GM20431 (cell line): ENCODE data around the gene PPP1R2.

Source experiments
- in situ Hi-C: fragments of 300-500 bp; cut with MseI, MboI; formaldehyde crosslinking; loops from one replicate; pipeline ENCODE4 v1.15.0; 2020; ENCODE audit warnings: low sequenced_read_pairs; ENCODE audit not compliant: unreplicated experiment

The PPP1R2 gene

DNA sequence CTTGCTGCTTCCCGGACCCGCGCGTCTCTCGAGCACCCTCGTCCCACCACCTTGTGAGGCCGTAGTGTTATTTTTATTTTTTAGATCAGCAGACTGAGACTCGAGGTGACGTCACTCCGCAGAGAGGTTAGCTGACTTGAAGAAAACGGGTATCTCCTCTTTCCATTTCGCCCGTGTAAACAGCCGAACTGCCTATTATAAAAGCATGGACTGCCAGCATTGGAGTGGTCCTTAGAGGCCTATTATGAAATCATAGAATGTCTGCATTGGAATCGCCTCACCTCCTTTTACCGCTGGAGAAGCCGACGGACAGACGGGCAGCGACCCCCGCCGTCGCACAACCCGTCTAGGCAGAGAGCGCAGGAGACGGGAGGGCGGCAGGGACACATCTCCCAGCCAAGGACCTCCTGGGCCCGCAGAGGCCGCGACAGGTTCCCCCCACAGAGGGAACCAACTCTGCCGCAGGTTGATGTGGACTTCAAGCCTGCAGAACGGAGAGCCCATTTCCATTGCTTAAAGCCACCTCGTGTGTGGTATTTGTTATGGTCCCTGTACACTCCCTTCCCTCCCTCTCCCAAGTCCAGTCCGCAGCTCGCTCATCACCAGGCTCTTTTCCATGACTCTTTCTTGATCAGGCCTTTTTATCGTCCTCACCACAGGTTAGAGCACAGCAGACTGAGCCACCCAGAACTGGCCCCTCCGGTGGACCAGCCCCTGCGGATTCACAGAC lies 540 bp upstream of the PPP1R2 start:
- in situ Hi-C loops = loop anchor here (25.0 kb wide), 1 partner anchor 881 kb away; the partner anchor contains the start of gene LSG1

DNA sequence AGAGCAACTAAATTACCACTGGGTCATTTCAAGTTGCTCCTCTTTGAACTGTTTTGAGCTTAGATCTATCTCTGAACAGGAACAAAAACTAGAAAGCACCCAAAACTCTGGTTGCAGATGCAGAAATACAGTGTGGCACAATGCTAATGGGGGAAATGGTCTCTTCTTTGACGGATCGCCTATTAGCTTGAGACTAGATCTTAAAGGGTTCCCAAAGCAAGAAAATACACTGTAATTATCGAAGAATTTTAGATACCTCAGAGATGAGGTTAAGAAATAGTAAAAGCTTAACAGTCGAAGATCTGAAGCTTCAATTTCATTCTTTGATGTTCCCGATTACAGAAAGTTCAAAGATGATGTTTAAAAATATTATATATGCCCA lies 818 bp downstream of the PPP1R2 start:
- in situ Hi-C loops = loop anchor here (25.0 kb wide), 1 partner anchor 880 kb away; the partner anchor contains the start of gene LSG1

DNA sequence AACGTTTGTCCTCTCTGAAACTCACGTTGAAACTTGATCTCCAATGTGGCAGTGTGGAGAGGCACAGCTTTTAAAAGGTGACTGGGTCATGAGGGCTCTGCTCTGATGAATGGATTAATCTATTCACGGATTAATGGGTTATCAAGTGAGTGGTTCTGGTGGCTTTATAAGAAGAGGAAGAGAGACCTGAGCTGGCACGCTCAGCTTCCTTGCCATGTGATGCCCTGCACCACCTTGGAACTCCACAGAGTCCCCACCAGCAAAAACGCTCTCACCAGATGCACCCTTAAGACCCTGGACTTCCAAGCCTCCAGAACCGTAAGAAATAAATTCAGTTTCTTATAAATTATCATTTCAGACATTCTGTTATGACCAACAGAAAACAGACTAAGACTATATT lies 2.6 kb downstream of the PPP1R2 start:
- in situ Hi-C loops = loop anchor here (25.0 kb wide), 1 partner anchor 878 kb away; the partner anchor contains the start of gene LSG1

DNA sequence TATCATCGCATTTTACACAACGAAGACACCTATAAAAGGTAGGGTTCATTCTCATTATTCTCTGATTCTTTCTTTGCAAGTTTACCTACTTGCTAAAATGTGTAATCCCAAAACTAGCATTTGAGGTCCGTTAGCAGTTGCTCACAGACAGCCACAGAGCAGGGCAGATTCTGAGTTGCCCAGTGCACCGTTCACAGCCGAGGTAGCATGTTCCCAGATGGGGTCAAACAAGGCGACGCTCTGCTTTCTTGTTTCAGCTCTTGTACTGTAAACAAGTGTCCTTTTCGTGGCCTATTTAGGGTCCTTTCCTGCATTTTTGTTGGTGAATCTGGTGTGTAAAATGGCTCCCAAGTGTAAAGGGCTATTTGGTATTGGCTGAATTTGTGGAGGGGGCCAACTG lies 3.1 kb downstream of the PPP1R2 start:
- in situ Hi-C loops = loop anchor here (25.0 kb wide), 1 partner anchor 878 kb away; the partner anchor contains the start of gene LSG1

DNA sequence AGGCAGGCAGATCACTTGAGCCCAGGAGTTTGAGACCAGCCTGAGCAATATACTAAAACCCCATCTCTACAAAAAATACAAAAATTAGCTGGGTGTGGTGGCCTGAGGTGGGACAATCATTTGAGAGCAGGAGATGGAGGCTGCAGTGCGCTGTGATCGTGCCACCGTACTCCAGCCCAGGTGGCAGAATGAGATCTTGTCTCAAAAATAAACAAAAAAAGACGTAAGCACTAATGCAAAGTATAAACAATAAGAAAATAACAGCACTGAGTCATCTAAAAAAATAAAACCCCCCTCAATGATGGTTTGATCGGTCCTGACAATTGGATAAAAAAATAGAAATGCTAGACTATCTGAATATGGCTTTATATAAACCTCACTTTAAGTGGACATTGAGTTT lies 3.6 kb downstream of the PPP1R2 start:
- in situ Hi-C loops = loop anchor here (25.0 kb wide), 1 partner anchor 877 kb away; the partner anchor contains the start of gene LSG1

DNA sequence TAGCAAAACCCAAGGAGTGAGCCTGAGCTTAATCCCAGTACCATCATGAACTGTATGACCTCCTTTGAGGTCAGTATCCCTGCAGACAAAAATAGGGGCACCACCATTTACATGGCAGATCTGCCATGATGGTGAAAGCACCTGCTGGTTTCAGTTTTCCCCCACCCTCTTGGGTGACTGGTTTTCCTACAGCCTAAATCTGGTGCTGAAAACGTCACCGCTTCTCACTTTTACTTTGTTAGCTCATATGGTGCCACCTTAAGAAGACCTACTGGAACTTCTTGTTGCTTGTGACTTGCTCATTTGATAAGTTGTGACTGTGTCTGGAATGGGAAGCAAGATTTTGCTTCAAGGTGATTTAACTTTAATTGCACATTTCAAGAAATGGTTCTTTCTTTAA lies 5.1 kb downstream of the PPP1R2 start:
- in situ Hi-C loops = loop anchor here (25.0 kb wide), 1 partner anchor 876 kb away; the partner anchor contains the start of gene LSG1

DNA sequence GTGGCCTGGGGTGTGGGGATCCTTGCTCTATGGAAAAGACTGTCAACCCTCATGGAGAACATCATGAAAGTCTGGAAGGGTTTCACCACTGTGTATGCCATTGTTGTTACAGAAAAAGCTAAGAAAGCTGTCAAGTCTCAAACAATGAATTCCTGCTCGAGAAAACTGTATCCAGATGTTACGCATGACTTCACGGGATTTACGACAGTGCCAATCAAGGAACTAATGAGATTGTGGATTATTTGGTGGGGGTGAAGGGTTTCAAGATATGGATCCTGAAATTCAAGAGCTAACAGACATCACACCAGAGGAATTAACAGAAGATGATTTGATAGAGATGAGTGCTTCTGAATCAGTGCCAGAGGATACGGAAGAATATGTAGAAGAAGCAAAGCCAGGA lies 7.8 kb downstream of the PPP1R2 start:
- in situ Hi-C loops = loop anchor here (25.0 kb wide), 1 partner anchor 873 kb away; the partner anchor contains the start of gene LSG1

DNA sequence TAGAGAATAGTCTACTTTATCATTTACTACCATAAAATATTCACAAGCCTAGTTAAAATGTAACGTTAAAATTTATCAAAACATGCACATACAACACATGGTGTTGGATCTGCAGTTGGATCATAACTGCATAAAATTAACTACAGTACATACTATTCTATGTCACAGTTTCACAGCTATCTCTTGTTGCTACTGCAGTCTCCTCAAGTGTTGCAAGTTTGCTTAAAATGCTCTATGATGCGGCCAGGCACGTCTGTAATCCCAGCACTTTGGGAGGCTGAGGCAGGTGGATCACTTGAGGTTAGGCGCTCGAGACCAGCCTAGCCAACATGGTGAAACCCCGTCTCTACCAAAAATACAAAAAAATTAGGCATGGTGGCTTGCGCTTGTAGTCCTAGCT lies 10.3 kb downstream of the PPP1R2 start:
- in situ Hi-C loops = loop anchor here (25.0 kb wide), 1 partner anchor 871 kb away; the partner anchor contains the start of gene LSG1

DNA sequence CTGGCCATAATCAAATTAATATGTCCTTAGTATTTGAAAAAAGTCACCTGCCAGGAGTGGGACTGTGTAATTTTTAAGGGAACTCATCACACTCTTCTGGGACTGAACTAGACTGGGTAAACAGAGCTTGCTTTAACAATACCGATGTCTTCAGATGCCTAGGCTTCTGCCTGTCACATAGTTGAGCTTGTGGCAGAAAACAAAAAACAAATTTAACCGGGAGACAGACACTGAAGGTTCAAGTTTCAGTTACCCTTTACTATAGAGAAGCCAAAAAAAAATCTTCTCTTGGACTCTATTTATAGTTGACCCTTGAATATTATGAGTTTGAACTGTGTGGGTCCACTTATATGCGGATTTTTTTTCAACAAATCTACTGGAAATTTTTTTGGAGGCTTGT lies 10.8 kb downstream of the PPP1R2 start:
- in situ Hi-C loops = loop anchor here (25.0 kb wide), 1 partner anchor 870 kb away; the partner anchor contains the start of gene LSG1

DNA sequence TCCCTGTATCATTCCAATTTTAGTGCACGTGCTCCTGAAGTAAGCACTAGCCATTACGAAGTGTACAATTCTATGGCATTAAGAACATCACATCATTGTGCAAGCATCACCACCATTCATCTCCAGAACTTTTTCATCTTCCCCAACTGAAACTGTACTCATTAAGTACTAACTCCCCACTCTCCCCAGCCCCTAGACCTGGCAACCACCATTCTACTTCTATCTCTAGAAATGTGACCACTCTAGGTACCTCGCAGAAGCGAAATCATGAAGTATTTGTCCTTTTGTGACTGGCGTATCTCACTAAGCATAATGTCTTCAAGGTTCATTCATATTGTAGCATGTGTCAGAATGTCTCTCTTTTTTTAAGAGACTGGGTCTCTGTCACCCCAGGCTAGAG lies 11.4 kb downstream of the PPP1R2 start:
- in situ Hi-C loops = loop anchor here (25.0 kb wide), 1 partner anchor 869 kb away; the partner anchor contains the start of gene LSG1

DNA sequence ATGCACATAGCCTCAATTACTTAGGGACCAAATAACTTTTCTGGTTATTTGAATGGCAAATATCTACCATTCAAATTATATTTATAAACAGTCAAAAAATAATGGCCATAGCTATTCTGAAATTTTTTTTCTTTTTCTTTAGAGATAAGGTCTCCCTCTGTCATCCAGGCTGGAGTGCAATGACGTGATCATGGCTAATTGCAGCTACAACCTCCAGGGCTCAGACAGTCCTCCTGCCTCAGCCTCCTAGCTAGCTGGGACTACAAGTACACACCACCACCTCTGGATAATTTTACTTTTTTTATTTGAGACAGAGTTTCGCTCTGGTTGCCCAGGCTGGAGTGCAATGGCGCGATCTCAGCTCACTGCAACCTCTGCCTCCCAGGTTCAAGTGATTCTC lies 16.6 kb downstream of the PPP1R2 start:
- in situ Hi-C loops = loop anchor here (10.0 to 25.0 kb wide), 2 partner anchors 252 to 864 kb away; partner anchors contain the start of genes LSG1 and XXYLT1

DNA sequence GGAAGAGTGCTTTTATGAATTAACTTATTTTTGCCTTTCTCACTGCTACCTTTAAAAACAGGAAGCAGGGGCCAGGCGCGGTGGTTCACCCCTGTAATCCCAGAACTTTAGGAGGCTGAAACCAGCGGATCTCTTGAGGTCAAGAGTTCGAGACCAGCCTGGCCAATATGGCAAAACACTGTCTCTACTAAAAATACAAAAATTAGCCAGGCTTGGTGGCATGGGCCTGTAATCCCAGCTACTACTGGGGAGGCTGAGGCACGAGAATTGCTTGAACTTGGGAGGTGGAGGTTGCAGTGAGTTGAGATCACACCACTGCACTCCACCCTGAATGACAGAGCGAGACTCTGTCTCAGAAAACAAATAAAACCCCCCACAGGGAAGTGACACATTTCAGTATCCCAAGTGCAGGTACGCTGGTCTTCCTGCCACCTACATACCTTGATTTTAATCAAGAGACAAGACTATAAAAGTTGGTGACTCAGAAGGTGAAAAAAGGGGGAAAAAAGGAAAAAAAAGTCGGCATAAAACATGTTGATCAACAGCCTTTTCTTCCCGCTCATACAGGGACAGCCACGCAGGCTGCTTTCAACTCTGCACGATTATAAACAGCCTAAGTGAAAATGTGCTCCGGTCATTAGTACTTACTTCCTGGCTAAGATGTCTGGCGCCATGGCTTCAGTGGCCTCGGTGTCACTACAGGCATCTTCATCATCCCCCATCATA lies 18.8 kb downstream of the PPP1R2 start:
- in situ Hi-C loops = loop anchor here (10.0 kb wide), 1 partner anchor 250 kb away; the partner anchor contains the start of gene XXYLT1

DNA sequence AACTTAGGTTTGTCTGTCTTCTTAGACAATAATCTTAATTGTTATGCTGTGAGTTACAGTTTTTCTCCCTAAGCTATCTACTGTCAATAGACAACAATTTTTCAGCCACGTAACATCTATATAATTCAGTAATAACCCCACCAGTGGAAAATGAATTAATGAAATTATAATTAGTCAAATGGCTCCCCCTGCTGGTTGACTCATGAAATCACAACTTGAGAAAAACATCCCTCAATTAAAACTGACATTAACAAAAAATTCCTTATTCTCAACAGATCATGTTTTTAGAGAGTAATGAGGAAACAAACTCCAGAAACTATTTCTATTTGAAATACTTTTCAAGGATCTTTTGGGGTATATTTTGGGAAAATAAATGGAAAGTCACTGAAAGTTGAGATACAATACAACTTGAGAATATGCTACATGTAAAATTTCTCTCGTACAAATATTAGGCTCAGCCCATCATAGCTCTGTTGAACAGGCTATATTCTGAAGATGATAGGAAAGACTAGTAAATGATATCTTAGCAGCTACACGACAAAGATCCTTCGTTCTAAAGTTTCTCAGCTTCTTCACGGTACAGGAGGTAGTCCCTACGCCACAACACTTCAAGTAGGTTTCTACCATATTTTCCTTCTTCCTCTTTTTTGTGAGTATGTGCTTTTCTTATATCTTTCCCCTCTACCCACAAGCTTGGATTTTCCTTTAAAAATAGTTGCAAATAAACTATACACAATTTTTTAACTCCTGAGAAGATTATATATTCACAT lies 20.7 kb downstream of the PPP1R2 start:
- in situ Hi-C loops = loop anchor here (10.0 kb wide), 1 partner anchor 248 kb away; the partner anchor contains the start of gene XXYLT1

DNA sequence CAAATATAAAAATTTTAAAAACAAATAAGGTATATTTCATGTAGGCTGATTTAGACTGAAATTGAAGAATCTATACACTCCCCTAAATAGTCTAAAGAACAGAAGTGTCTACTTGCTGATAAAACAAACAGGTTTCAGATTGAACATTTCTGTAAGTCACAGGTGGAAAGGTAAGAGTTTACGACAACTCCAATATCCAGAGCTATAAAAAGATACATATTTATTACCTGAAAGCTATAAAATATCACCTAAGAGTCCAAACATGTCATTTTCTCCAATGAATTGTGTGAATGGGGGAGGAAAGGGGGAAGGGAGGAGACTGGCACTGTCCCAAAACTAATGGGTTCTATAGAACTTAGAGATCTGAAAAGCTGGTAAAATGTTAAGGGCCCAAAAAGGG lies 26.1 kb downstream of the PPP1R2 start:
- in situ Hi-C loops = no loop called here

DNA sequence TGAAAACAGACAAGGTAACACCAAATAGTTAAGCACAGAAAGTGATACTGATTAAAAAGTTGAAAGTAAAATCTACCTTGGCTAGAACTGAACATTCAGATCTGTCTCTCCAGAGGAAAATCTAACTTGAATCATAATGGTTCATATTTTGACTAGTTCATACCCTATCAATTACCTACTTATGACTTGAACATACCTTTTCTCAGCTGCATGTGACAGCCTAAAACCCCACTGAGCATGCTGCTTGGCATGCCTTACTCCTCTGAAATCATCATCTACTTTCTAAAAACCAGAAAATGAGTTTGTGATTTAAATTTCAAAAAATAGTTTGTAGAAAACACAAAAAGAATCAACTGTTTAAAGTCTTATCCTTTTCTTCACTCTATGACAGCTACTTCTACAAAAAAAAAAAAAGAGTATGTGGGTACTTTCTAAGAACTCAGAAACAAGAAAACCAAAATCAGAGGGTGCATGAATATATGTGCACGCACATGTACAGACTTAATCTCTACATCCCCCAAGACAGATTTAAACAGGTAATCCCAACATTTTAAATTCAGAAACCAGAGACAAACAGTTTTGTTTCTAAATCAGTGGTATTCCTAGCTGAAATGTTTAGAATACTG lies 28.4 kb downstream of the PPP1R2 start:
- in situ Hi-C loops = loop anchor here (5.0 kb wide), 1 partner anchor 42 kb away; no protein-coding TSS in a partner anchor

DNA sequence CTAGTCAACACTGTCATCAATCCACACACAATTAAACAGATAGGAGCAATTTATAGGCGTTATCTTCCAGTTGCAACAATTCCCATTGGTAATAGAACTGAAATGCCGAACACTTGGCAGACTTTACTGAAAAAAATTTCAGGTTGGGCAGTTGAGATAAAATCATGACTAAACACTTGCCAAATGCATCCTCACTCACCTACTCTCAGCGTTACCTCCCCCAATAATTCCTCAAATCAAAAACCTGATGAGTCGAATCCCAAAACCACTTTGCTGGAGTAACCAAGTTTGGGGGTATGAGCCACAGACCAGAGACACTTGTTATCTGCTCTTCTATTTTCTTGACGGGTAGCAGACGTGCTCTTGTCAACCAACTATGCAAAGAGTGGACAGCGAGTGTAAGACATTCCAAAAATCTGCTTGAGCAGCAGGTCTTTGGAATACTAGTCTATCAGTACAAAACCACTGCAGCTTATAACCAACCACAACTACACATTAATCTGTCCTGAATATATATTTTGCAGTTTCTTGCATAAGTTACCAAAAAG lies 30.3 kb downstream of the PPP1R2 start:
- in situ Hi-C loops = loop anchor here (5.0 kb wide), 1 partner anchor 41 kb away; no protein-coding TSS in a partner anchor

DNA sequence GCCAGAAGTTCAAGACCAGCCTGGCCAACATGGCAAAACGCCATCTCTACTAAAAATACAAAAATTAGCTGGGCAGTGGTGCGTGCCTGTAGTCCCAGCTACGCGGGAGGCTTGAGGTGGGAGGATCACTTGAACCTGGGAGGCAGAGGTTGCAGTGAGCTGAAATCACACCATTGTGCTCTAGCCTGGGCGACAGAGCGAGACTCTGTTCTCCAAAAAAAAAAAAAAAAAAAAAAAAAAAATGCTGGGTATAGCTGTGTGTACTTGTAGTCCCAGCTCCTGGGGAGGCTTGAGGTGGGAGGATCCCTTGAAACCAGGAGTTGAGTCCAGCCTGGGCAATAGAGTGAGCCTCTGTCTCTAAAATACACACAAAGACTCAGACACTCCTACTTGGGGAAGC lies 32.0 kb downstream of the PPP1R2 start:
- in situ Hi-C loops = loop anchor here (5.0 kb wide), 1 partner anchor 39 kb away; no protein-coding TSS in a partner anchor

DNA sequence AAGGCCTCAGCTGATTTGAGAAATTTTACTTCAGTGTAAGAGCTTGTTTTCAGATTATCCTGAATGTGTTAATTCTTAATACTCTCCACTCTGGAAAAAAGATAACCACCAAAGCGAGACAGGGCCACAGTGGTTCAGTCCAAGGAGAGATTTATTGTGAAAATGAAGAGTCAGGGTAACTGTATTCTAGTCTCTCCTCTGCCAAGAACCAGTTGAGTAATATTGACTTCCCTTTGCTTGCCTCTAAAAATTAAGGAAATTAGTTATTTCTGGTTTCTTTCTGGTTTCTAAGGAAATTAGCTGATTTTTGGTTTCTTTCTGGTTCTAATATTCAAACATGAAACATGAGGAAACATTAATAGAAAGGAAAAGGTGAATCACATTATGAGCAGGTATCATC lies 34.9 kb downstream of the PPP1R2 start:
- in situ Hi-C loops = no loop called here

DNA sequence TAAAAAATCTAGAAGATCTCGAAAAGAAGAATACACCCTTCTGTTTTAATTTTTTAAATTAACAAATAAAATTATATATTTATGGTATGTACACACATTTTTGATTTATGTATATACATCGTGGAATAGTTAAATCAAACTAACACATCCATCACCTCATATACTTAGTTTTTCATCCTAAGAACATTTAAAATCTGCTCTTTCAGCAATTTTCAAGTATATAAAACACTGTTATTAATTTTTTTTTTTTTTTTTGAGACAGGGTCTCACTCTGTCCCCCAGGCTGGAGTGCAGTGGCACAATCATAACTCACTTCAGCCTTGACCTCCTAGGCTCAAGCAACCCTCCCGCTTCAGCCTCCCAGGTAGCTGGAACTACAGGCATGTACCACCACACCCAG lies 67.5 kb downstream of the PPP1R2 start:
- in situ Hi-C loops = no loop called here
